Activated CD8-positive, alpha-beta memory T cell treated with anti-CD3 and anti-CD28 coated beads for 4 hours (primary cell): ENCODE results near the gene UBAP1.
"Not testable (repeated sequence)": the region's sequence is repeated elsewhere in the genome, so short reads cannot be mapped to it uniquely, and the experiment has no call there.

ENCODE experiments used
- DNase-seq, 2 donors: peaks; one replicate each; pipeline ENCODE4 v3.0.0-alpha.2; 2020; ENCODE audit warnings: low read depth in 2 of 2

Gene UBAP1

GRCh38 chr9:34224349-34224748 lies 45.5 kb downstream of the UBAP1 start:
- DNase-seq: no peak

DNA sequence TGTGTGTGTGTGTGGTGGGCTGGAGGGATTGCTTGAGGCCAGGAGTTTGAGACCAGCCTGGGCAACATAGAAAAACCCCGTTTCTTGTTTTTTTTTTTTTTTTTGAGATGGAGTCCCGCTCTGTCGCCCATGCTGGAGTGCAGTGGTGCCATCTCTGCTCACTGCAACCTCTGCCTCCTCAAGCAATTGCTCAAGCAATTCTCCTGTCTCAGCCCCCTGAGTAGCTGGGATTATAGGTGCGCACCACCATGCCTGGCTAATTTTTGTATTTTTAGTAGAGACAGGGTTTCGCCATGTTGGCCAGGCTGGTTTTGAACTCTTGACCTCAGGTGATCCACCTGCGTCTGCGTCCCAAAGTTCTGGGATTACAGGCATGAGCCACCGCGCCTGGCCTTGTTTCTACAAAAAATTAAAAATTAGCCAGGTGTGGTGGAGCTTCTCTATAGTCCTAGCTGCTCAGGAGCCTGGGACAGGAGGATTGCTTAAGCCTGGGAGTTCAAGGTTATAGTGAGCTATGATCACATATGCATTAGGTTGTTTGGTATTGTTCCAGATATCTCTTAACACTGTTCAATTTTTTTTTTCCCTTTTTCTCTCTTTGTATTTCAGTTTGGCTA lies 47.4 kb downstream of the UBAP1 start:
- not testable (repeated sequence) for DNase-seq

DNA sequence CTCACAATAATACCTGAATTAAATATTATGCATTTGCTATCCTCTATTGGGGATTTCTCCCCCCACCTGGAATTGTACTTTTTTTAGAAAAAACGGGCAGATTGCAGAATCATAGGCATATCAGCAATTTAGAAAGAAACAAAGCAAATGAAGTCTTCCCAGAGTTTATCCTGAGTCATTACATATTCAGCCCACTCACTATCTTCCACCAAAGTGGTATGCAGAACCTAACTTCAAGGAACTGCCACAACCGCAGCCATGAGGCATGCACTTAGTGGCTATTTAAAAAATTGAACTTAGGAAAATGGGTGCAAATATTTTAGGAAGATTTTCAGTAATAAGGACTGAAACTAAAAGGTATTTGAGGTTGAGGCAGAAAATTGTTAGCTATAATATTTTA lies 48.6 kb downstream of the UBAP1 start:
- DNase-seq: no peak

DNA sequence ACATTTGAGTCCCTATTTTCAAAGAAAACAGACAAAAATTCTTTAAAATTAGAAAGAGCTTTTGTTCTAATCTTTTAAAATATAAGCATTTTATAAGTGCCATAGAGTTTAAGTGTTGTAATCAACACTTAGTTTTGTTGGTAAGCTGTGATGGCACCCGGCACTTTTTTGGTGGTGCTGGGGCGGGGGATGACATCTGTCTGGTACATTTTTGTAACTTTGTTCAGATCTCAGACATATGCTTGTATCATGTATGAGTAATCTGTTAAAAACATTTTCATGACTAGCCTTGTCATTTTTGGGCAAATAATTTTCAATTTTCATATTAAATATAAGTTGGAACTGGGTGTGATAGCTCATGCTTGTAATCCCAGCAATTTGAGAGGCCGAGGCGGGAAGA lies 51.7 kb downstream of the UBAP1 start:
- DNase-seq: no peak

GRCh38 chr9:34232201-34232600 lies 53.4 kb downstream of the UBAP1 start:
- DNase-seq: no peak

GRCh38 chr9:34233672-34234071 lies 54.8 kb downstream of the UBAP1 start:
- DNase-seq: no peak

- no peak for DNase-seq
Observed at GRCh38 chr9:34237836-34238235, 59.0 kb downstream of the UBAP1 start.

DNA sequence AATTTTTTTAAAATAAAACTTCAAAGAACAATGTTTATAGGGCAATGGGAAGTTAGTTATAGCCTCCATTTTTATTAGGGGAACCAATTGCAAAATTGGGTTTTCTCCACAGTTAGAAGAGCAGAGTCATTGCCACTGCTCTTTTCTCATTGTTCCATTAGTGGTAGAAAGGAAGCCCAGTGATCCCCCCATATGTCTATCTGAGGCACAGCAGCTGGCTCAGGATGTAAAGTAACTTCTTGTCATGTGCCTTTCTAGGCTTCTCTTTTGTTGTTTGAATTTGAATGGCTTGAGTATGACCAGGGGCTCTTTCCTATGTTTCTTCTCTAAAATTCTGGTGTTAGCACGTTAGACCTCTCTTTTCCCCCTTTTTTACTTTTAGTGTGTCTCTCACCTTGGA lies 61.2 kb downstream of the UBAP1 start:
- DNase-seq: no peak

DNA sequence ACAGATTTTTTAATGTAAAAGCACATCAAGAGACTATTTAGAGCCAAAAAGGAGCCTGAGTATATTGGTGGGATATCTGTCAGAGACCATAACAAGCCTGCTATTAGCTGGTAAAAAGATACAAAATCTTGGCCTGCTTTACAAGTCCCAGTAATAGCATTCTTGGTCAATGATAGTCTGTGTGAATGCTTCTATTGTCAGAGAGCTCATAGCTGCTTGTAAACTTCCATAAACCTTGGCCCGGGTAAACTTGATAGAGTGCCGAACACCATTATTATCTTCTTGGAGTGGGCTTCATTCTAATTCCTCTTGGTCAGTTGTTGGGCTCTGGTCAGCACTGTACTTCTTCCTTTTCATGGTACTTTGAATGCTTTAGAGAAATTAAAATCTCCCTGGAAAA lies 64.0 kb downstream of the UBAP1 start:
- DNase-seq: no peak

DNA sequence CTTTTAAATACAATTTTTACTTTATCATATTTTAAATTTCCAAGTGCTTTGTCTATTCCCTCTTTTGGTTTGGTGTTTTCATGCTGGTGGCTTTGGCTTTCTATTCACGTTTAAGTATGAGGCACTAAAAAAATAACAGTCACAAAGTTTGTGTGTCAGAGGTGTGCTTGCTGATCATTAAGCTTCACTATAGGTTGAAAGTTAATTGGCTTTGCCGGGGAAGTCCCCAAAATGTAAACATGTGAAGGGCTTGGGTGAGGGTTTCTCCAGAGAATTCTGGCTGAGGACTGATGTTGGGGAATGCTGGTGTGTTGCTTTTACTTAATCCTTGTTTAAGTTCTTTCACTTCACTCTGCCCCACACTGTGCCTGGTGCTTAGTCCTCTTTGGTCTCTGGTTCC lies 66.4 kb downstream of the UBAP1 start:
- DNase-seq: not testable (repeated sequence)

DNA sequence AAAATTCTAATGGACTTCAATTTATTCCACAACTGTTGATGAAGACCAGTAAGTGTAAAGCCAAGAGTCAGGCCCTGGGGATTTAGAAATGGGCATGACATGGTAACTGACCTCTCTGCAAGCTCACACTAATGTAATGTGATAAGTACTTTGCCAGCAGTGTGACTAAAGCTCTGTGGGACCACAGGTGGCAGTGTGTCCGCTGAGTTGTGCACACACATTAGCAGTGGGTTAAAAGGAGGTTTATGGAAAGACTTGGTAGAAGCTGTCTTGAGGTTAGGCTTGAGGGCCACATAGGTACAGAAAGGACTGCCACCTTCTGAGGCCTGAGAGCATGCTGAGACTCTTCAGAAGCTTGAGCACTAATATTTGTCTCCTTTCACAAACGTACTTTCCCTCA lies 67.6 kb downstream of the UBAP1 start:
- no peak for DNase-seq

DNA sequence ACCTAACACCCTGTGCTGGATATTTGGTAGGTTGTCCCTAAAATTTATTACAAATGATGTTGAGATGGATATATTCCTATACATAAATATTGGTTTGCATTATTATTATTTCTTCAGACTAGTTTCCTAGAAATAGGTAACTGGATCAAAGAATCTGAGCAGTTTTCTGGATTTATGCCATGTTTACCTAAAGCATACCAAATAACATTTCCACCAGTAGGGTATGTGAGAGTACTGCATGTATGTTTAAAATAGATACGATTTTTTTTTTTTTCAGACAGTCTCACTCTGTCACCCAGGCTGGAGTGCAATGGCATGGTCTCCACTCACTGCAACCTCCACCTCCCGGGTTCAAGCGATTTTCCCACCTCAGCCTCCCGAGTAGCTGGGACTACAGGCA lies 68.9 kb downstream of the UBAP1 start:
- DNase-seq: not testable (repeated sequence)

GRCh38 chr9:34249274-34249673 lies 70.4 kb downstream of the UBAP1 start:
- DNase-seq: no peak

GRCh38 chr9:34250721-34251120 lies 71.9 kb downstream of the UBAP1 start:
- no peak for DNase-seq

GRCh38 chr9:34252016-34252415 lies 73.2 kb downstream of the UBAP1 start:
- no peak for DNase-seq

- peak; percentile 18 to 36 for DNase-seq
Observed at GRCh38 chr9:34252670-34253459, 74.0 kb downstream of the UBAP1 start.

DNA sequence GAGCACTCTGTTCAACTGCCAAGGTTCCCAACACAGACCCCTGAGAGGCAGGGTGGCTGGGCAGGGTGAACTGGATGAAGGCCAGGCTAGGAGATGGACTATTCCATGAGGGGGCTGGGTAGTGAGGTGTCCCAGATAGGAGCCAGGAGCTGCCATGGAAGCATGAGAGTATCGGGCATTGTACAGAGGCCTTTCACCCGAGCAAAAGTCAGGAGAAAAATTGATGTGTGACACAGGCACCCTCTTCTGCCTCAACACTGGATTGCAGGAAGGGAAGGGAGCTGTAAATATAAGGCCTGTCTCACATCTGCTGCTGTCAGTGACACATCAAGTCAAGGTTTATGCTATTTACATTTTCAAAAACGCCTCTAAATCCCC lies 74.6 kb downstream of the UBAP1 start:
- DNase-seq: no peak

GRCh38 chr9:34254141-34254913 lies 75.5 kb downstream of the UBAP1 start:
- no peak for DNase-seq

DNA sequence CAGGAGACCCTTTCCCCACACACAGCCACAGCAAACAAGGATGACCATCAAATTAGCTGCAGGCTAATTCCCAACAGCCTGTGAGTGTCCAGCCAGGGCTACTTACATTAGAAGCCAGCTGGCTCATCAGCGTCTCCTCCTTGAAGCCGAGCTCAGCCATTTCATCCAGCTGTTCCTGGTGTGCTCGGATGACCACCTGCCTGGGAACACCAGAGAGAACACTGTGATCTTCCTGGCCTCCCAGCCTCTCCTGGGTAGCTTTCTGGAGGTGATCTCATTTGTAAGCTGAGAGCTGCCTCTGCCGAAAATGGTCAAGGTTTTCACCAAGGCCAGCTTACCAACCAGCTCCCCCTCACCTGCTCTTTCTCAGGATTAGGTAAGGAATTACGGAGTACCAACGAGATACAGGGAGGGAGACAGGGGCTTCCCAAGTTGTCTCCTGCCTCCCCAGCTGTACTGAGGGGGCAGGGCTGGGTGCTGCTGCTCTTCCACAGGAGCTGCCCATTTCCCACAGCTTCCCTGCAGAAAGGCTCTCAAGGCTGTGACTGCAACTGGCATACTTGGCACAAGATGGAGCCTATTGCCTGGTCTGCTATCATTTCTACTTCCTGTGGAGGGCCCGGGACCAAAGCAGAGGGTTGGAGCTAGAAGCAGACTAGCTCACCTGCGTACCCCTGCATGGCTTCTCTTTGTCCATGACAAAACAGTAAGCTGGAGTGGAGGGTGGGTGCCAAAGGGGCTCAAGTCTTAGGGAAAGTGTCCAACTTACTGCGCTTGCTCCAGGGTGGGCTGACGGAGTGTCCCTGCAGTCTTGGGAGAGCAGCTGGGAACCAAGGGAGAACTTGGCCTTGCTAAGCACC lies 76.4 kb downstream of the UBAP1 start:
- DNase-seq: no peak

DNA sequence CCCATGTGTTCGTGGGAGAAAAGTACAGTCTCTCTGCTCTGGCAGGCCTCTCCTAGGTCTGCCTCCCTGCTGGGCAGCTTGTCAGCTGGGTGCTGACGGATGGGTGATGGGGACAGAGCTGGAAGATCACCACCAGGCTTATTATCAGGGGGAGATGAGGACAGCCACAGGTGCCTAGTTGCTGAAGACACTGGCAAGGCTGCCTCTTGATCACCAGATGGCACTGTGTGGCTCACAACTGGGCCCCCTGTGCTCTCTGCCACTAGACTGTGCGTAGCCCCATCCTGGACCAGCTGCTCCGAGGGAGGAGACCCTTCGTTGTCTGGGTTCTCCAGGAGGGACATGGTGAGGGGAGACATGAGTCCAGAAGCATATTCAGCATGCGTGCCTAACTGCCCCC lies 77.3 kb downstream of the UBAP1 start:
- DNase-seq: no peak

DNA sequence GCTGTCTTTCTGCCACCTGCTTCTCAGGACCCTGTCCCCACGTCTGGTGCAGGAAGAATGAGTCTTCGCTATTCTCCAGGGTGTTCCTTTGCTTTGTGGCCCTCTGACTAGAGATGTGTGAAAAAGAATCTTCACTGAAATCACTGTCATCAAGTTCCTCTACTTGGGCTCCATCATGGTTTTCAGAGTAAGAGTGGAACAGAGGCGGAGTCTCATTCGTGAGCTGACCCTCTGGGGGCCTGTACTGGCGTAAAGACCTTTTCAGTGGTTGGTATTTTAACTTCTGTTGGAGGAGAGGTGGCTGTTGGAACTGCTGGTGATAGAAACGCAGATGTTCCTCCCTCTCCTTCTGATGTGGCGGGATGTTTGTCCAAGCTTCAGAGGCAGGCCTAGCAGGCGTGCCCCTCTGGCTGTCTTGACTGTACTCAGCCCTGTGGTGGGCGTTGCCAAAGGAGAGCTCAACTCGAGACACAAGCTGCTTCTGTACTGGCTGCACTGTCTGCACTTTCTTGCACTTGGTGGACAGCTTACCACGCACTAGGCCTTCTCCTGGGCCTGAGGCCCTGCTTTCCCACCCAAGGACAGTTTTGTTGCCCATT lies 78.2 kb downstream of the UBAP1 start:
- DNase-seq: no peak

GRCh38 chr9:34259315-34259714 lies 80.5 kb downstream of the UBAP1 start:
- DNase-seq: no peak
